Stimulated activated naive CD4-positive, alpha-beta T cell treated with Interleukin-2 at 50 U/mL for 16 hours (primary cell): ENCODE results near the gene CD160.
"Not testable (repeated sequence)": the region's sequence is repeated elsewhere in the genome, so short reads cannot be mapped to it uniquely, and the experiment has no call there.

Source experiments
- DNase-seq: peaks from one replicate; lab custom pipeline; 2025; lab: John Stamatoyannopoulos, UW

CD160 gene

DNA sequence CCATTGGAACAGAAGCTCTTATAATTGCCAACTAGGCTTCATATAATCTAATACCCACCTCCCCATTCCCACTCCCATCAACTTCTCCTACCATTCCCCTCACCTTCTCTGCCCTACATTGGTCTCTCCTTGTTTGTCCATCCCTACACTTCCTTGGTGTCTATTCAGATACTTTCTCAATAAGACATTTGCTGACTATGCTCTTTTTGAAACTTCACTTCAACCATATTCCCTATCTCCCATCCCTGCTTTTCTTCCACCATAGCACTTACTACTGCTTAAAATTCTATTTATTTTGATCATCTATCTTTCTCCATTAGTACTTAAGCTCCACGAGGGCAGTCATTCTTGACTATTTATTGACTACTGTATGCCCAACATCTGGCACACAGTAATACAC lies 40.4 kb downstream of the CD160 start:
- DNase-seq = no peak

GRCh38 chr1:145760395-145760949 lies 41.2 kb downstream of the CD160 start:
- DNase-seq = not testable (repeated sequence)

GRCh38 chr1:145761498-145761897 lies 42.2 kb downstream of the CD160 start:
- not testable (repeated sequence) for DNase-seq

DNA sequence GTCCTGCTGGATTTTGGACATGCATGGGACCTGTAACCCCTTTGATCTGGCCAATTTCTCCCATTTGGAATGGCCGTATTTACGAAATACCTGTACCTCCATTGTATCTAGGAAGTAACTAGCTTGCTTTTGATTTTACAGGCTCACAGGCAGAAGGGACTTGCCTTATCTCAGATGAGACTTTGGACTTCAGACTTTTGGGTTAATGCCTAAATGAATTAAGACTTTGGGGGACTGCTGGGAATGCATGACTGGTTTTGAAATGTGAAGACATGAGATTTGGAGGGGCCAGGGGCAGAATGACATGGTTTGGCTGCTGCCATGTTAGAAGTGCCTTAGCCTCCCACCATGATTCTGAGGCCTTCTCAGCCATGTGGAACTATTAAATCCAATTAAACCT lies 42.7 kb downstream of the CD160 start:
- not testable (repeated sequence) for DNase-seq

- not testable (repeated sequence) for DNase-seq
Measured at GRCh38 chr1:145764231-145764940, 45.1 kb downstream of the CD160 start.

- DNase-seq = not testable (repeated sequence)
Measured at GRCh38 chr1:145765127-145765526, 45.8 kb downstream of the CD160 start.

DNA sequence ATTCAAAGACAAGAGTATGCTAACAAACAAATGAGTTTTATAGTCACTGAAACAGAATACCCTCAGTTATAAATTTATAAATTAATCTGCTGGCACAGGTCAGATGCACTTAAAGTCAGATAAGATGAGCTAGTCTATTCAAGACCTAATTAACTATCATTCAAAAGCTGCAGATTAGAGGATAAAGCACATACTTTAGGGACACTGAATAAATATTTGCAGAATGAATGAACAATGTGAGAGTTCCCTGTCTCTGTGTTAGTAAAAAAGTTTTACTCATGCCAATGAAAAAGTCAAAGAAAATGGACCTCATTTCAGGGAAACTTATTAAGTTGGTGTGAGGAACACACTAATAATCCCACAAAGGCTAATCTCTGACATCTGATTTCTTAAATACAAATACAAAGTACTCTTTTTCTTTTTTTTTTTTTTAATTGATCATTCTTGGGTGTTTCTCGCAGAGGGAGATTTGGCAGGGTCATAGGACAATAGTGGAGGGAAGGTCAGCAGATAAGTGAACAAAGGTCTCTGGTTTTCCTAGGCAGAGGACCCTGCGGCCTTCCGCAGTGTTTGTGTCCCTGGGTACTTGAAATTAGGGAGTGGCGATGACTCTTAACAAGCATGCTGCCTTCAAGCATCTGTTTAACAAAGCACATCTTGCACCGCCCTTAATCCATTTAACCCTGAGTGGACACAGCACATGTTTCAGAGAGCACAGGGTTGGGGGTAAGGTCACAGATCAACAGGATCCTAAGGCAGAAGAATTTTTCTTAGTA lies 46.5 kb downstream of the CD160 start:
- not testable (repeated sequence) for DNase-seq

GRCh38 chr1:145766926-145767325 lies 47.6 kb downstream of the CD160 start:
- DNase-seq = not testable (repeated sequence)

DNA sequence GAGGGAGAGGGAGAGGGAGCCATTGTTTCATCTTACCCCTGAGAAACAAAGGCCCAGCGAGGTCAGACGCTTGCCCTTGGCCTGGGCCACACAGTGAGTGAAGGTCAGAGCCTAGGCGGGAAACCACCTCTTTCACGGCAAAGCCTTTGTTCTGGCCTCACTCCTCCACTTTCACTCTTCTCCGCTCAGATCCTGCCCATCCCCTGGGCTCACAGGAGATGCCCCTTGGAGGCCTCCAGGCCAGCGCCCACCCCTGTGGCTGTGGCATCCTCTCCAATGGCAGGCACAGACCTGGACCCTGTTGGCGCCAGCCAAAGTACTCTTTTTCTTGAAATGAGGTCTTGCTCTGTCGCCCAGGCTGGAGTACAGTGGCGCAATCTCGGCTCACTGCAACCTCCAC lies 48.7 kb downstream of the CD160 start:
- DNase-seq = not testable (repeated sequence)

DNA sequence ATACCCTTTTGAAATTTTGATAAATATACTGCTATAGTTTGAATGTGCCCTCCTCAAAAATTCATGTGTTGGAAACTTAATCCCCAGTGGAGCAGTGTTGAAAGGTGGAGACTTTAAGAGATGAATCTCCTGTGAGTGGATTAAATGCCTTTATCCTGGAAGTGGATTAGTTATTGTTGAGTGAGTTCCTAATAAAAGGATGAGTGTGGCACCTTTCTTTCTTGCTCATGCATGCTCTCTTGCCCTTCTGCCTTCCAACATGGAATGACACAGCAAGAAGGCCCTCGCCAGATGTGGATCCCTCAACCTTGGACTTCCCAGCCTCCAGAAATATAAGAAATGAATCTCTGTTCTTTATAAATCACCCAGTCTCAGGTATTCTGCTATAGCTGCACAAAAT lies 51.8 kb downstream of the CD160 start:
- DNase-seq = no peak

DNA sequence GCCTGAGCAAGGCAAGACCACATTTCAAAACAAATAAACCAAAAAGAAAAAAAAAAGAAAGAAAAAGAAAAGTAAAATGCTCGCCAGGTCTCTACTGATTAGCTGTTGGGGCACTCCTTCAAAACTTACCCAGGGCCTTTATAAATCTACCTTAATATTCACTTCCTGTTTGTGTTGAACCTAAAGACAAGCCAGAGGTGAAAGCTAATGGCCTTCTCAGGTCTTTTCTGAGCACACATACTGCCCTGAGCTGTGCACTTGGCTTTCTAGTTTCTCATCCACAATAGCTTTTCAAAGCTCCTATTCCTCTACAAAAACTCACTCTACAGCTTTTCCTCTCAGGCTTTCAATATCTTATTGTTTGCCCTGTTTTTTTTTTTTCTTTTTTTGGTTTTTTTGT lies 54.1 kb downstream of the CD160 start:
- no peak for DNase-seq

GRCh38 chr1:145777357-145778145 lies 58.3 kb downstream of the CD160 start:
- no peak for DNase-seq

GRCh38 chr1:145778146-145778540 lies 58.8 kb downstream of the CD160 start:
- no peak for DNase-seq

GRCh38 chr1:145782272-145783099 lies 63.2 kb downstream of the CD160 start:
- DNase-seq = no peak

DNA sequence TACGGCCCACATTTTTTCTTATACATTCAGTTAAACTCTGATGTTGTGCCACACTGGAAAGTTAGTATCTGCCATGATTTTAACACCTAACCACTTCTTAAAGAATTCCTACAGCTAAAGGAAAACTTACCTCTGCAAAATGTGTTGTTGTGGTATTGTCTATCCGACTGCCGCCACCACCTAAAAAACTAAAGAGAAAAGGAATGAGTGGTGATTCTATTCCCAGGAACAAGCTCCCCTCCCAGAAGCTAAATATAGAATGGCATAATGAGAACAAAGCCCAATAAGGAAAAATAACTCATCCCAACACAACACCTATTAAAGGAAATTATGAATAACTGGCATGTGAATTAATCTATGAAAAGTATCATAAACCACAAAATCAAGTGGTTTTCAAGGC lies 65.1 kb downstream of the CD160 start:
- no peak for DNase-seq

DNA sequence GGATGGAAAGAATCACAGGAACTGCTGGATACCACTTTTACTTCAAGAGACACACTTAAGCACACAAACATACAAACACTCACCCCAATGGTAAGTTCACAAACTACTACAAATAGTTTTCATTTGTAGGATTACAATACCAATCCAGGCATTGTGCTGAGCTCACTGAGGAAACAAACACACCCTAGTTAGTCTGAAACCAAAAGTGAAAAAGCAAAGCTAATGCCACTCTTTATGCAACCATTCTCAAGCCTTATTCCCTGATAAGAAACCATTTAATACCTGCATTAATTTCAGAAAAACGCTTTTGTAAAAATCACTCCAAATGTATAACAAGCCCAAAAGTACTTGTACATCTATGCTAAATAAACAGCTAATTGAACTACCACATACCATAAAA lies 66.2 kb downstream of the CD160 start:
- no peak for DNase-seq

- no peak for DNase-seq
Measured at GRCh38 chr1:145786271-145786670, 67.0 kb downstream of the CD160 start.

DNA sequence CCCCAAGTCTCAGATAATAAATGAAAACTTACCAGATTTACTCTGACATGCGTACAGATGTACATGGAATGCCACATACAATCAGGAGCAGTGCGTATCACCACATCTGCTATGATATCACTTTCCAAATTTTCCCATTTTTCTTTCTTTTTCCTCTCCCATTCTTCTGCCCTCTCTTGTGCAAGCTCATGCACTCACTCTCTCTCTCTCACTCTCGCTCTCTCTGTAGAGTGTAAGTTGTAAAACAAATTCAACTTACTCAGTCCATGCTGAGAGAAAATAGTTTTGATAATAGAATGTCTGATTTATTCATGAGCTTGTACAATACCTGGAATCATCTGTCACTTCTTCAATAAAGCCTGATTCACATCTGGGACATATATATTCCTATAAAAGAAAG lies 69.3 kb downstream of the CD160 start:
- DNase-seq = no peak
